PC-9 (cell line): ENCODE measurements around the gene CDK6.

Source experiments
- EZH2 ChIP-seq: fragments of 200-600 bp; sonication (generic); IDR thresholded peaks from 2 replicates; pipeline ENCODE4 v1.8.0; 2017; ENCODE audit warnings: antibody characterized with exemption, low read depth
- TF ChIP-seq, protein P1 (sequence below): fragments of 200-600 bp; sonication (generic); conservative IDR thresholded peaks from 2 replicates; pipeline ENCODE4 v1.6.1; 2017; ENCODE audit warnings: mixed run types, antibody characterized with exemption, mild to moderate bottlenecking, moderate library complexity

DNA sequence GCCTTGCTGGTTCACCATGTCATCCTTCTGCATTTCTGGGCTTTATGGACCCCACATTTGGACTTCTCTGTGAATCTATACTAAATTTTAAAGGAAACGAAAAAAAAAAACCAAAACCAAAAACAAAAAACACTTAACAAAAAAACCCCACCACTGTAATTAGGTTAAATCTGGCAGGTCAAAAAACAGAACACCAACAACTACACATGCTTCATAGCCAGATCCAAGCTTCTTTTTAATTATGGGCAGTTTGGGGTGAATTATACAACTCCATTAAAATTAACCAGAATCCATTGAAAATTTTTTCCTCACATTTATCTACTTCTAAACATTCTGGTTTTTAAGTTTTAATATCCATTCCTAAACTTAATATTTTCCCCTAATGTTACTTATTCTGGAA, 58.4 kb downstream of the CDK6 start:
- TF ChIP-seq, protein P1, sequence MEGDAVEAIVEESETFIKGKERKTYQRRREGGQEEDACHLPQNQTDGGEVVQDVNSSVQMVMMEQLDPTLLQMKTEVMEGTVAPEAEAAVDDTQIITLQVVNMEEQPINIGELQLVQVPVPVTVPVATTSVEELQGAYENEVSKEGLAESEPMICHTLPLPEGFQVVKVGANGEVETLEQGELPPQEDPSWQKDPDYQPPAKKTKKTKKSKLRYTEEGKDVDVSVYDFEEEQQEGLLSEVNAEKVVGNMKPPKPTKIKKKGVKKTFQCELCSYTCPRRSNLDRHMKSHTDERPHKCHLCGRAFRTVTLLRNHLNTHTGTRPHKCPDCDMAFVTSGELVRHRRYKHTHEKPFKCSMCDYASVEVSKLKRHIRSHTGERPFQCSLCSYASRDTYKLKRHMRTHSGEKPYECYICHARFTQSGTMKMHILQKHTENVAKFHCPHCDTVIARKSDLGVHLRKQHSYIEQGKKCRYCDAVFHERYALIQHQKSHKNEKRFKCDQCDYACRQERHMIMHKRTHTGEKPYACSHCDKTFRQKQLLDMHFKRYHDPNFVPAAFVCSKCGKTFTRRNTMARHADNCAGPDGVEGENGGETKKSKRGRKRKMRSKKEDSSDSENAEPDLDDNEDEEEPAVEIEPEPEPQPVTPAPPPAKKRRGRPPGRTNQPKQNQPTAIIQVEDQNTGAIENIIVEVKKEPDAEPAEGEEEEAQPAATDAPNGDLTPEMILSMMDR = no peak
- no peak for TF ChIP-seq EZH2
